Tibial artery (tissue), 4 donors: ENCODE data around the gene CERS6.

ENCODE experiments used
- DNase-seq, 2 donors: peaks; one replicate each; pipeline ENCODE4 v3.0.0-alpha.2; 2019
- H3K27ac ChIP-seq, 2 donors: fragments of 200-600 bp; sonication (generic) in 1 of 2; 1 replicate in 1 of 2; 2 replicates in 1 of 2; pipeline ENCODE4 v1.5.1; 2018 to 2019; ENCODE audit warnings: mild to moderate bottlenecking in 1 of 2
- H3K27me3 ChIP-seq, 2 donors: fragments of 200-600 bp; sonication (generic) in 1 of 2; one replicate each; pipeline versions ENCODE4 v1.5.1 to v1.6.0; 2016 to 2019
- H3K36me3 ChIP-seq, 3 donors: fragments of 200-600 bp; sonication (generic) in 2 of 3; one replicate each; pipeline ENCODE4 v1.5.1; 2016 to 2019; ENCODE audit warnings: mild to moderate bottlenecking in 2 of 3
- H3K4me1 ChIP-seq, 4 donors: fragments of 200-600 bp; sonication (generic) in 2 of 4; 1 replicate in 3 of 4; 2 replicates in 1 of 4; pipeline ENCODE4 v1.5.1; 2016 to 2019
- H3K4me3 ChIP-seq, 2 donors: fragments of 200-600 bp; sonication (generic) in 1 of 2; 1 replicate in 1 of 2; 2 replicates in 1 of 2; pipeline ENCODE4 v1.5.1; 2018 to 2019; ENCODE audit warnings: mild to moderate bottlenecking in 2 of 2
- H3K9me3 ChIP-seq, 3 donors: fragments of 200-600 bp; sonication (generic) in 1 of 3; one replicate each; pipeline ENCODE4 v1.5.1; 2016 to 2019
- CTCF ChIP-seq, 2 experiments: fragments of 200-600 bp in 1 of 2; fragments of 450-650 bp in 1 of 2; IDR thresholded peaks; one replicate each; pipeline ENCODE4 v1.5.1; 2017 to 2019; ENCODE audit warnings: antibody characterized with exemption in 2 of 2, mild to moderate bottlenecking in 1 of 2, moderate library complexity in 1 of 2
- intact Hi-C: fragments of 100-400 bp; cut with DNase I; formaldehyde crosslinking; loops from one replicate; pipeline ENCODE4 v1.15.0; 2023; ENCODE audit warnings: low total_unique reads

Gene CERS6

GRCh38 chr2:168453404-168453803 lies 2.7 kb upstream of the CERS6 start:
- peaks cover 0 to 20% (median 6%) of the 10 kb centered on the region in 4 donors for H3K4me1 ChIP-seq
- DNase-seq = no peak
- intact Hi-C loops = loop anchor here (10.0 kb wide), 1 partner anchor 241 kb away; no protein-coding TSS in a partner anchor

GRCh38 chr2:168454737-168455644 lies 1.1 kb upstream of the CERS6 start:
- intact Hi-C loops = loop anchor here (5.0 to 10.0 kb wide), 2 partner anchors 62 to 240 kb away; no protein-coding TSS in a partner anchor

More at GRCh38 chr2:168453404-168453803, 2.7 kb upstream of the CERS6 start:
- Histone ChIP-seq H3K9me3 (no peaks in the 10 kb centered on the region), H3K4me3 (no peak overlapping the region), H3K27ac (no peak overlapping the region), H3K27me3 (no peaks in the 10 kb centered on the region), H3K36me3 (no peaks in the 10 kb centered on the region)
- TF ChIP-seq CTCF (IDR thresholded peaks at IDR 0.05) = no peak

GRCh38 chr2:168456521-168457189 lies 583 bp downstream of the CERS6 start:
- H3K4me1 ChIP-seq = peaks cover 0 to 33% (median 10%) of the 10 kb centered on the region in 4 donors
- no peak for TF ChIP-seq CTCF (IDR thresholded peaks at IDR 0.05)
- H3K27ac ChIP-seq = peak overlapping the region; percentile 82 to 83
- intact Hi-C loops = loop anchor here (5.0 to 10.0 kb wide), 2 partner anchors 61 to 238 kb away; no protein-coding TSS in a partner anchor
- no peaks in the 10 kb centered on the region for H3K9me3 ChIP-seq
- peak in 1 of 2 donors; percentile 70 for DNase-seq
- H3K4me3 ChIP-seq = peak overlapping the region; percentile 69 to 91
- H3K27me3 ChIP-seq = no peaks in the 10 kb centered on the region
- no peaks in the 10 kb centered on the region for H3K36me3 ChIP-seq

More at GRCh38 chr2:168454737-168455644, 1.1 kb upstream of the CERS6 start:
- peaks cover 0 to 21% (median 7%) of the 10 kb centered on the region in 4 donors for H3K4me1 ChIP-seq
- H3K27ac ChIP-seq = peak overlapping the region in 1 of 2 donors; percentile 82
- H3K27me3 ChIP-seq = no peaks in the 10 kb centered on the region
- H3K9me3 ChIP-seq = no peaks in the 10 kb centered on the region
- no peak for TF ChIP-seq CTCF (IDR thresholded peaks at IDR 0.05)
- H3K36me3 ChIP-seq = no peaks in the 10 kb centered on the region
- peak overlapping the region; percentile 69 to 91 for H3K4me3 ChIP-seq
- no peak for DNase-seq

- no peak for TF ChIP-seq CTCF (IDR thresholded peaks at IDR 0.05)
- Histone ChIP-seq H3K4me3 (peak overlapping the region; percentile 69 to 91), H3K36me3 (no peaks in the 10 kb centered on the region), H3K27me3 (no peaks in the 10 kb centered on the region), H3K4me1 (peaks cover 0 to 36% (median 11%) of the 10 kb centered on the region in 4 donors), H3K9me3 (no peaks in the 10 kb centered on the region), H3K27ac (peak overlapping the region; percentile 82 to 83)
- no peak for DNase-seq
- intact Hi-C loops = loop anchor here (5.0 to 10.0 kb wide), 2 partner anchors 60 to 237 kb away; no protein-coding TSS in a partner anchor
These were observed 1.3 kb downstream of the CERS6 start for GRCh38 chr2:168457190-168457895.

- Histone ChIP-seq H3K27me3 (no peaks in the 10 kb centered on the region), H3K4me1 (peaks cover 0 to 36% (median 11%) of the 10 kb centered on the region in 4 donors), H3K9me3 (no peaks in the 10 kb centered on the region), H3K27ac (no peak overlapping the region), H3K36me3 (no peaks in the 10 kb centered on the region), H3K4me3 (peak overlapping the region; percentile 69 to 91)
- intact Hi-C loops = loop anchor here (5.0 to 10.0 kb wide), 2 partner anchors 59 to 237 kb away; no protein-coding TSS in a partner anchor
- DNase-seq = no peak
- no peak for TF ChIP-seq CTCF (IDR thresholded peaks at IDR 0.05)
These were observed 2.1 kb downstream of the CERS6 start for GRCh38 chr2:168458139-168458538.
